ENCODE results near the gene UXS1. TPM values are rescaled to one million over a fixed set of nuclear protein-coding genes. Genes with fewer than 3 reads are reported as not detected.

The UXS1 gene
- total RNA-seq, 1 donor = 22.8 TPM

GRCh38 chr2:106201661-106202060 lies 7.6 kb upstream of the UXS1 start:
- Histone ChIP-seq H3K4me1 (ENCODE audit: insufficient read depth, low read length) (peaks cover 9% of the 10 kb centered on the region), H3K9me3 (ENCODE audit: low read depth, low read length) (no peaks in the 10 kb centered on the region), H4K20me1 (ENCODE audit: insufficient read depth, low read length) (no peaks in the 10 kb centered on the region), H3K4me2 (ENCODE audit: insufficient read depth, low read length) (no peak overlapping the region), H2AFZ (ENCODE audit: low read length) (no peak overlapping the region), H3K36me3 (ENCODE audit: insufficient read depth, low read length) (no peaks in the 10 kb centered on the region), H3K79me2 (ENCODE audit: insufficient read depth, low read length) (no peaks in the 10 kb centered on the region), H3K27me3 (ENCODE audit: insufficient read depth, low read length) (peaks cover 12% of the 10 kb centered on the region), H3K27ac (ENCODE audit: low read depth, low read length) (no peak overlapping the region), H3K4me3 (ENCODE audit: insufficient read depth, low read length) (no peak overlapping the region)
- no peak for TF ChIP-seq CTCF (IDR thresholded peaks at IDR 0.05; ENCODE audit: extremely low read depth, low read depth, low read length)
- no peak for DNase-seq (ENCODE audit: insufficient read length, low spot score, missing footprints)

DNA sequence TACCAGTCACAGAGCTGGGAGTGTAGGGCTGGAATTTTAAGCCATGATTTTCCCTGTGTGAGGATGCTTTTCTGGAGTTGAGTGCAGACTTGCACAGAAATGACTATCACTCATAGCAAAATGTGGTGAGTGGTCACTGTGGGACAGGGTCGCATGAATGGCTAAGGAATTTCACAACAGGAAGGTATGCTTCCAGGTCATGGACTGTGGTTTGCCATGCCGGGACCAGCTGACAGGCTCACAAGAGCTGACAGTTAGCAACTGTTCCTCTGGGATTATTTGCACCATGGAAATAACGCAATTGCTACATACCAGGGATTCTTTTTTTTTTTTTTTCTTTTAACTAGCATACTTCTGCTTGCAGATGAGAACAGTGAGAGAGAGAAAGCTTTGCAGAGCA lies 3.8 kb upstream of the UXS1 start:
- no peak overlapping the region for H2AFZ ChIP-seq (ENCODE audit: low read length)
- H3K27me3 ChIP-seq (ENCODE audit: insufficient read depth, low read length) = peaks cover 12% of the 10 kb centered on the region
- peaks cover 17% of the 10 kb centered on the region for H3K4me1 ChIP-seq (ENCODE audit: insufficient read depth, low read length)
- peak overlapping the region; percentile 1 for H3K4me2 ChIP-seq (ENCODE audit: insufficient read depth, low read length)
- no peaks in the 10 kb centered on the region for H4K20me1 ChIP-seq (ENCODE audit: insufficient read depth, low read length)
- no peaks in the 10 kb centered on the region for H3K36me3 ChIP-seq (ENCODE audit: insufficient read depth, low read length)
- no peak overlapping the region for H3K27ac ChIP-seq (ENCODE audit: low read depth, low read length)
- no peaks in the 10 kb centered on the region for H3K9me3 ChIP-seq (ENCODE audit: low read depth, low read length)
- peaks cover 6% of the 10 kb centered on the region for H3K79me2 ChIP-seq (ENCODE audit: insufficient read depth, low read length)
- no peak overlapping the region for H3K4me3 ChIP-seq (ENCODE audit: insufficient read depth, low read length)
- no peak for TF ChIP-seq CTCF (IDR thresholded peaks at IDR 0.05; ENCODE audit: extremely low read depth, low read depth, low read length)
- no peak for DNase-seq (ENCODE audit: insufficient read length, low spot score, missing footprints)

- no peak for TF ChIP-seq CTCF (IDR thresholded peaks at IDR 0.05; ENCODE audit: extremely low read depth, low read depth, low read length)
- Histone ChIP-seq H3K4me1 (ENCODE audit: insufficient read depth, low read length) (peaks cover 22% of the 10 kb centered on the region), H3K9me3 (ENCODE audit: low read depth, low read length) (no peaks in the 10 kb centered on the region), H3K79me2 (ENCODE audit: insufficient read depth, low read length) (peaks cover 21% of the 10 kb centered on the region), H3K4me3 (ENCODE audit: insufficient read depth, low read length) (no peak overlapping the region), H3K4me2 (ENCODE audit: insufficient read depth, low read length) (no peak overlapping the region), H2AFZ (ENCODE audit: low read length) (no peak overlapping the region), H4K20me1 (ENCODE audit: insufficient read depth, low read length) (peaks cover 5% of the 10 kb centered on the region), H3K27ac (ENCODE audit: low read depth, low read length) (no peak overlapping the region), H3K36me3 (ENCODE audit: insufficient read depth, low read length) (no peaks in the 10 kb centered on the region), H3K27me3 (ENCODE audit: insufficient read depth, low read length) (peaks cover 8% of the 10 kb centered on the region)
- DNase-seq (ENCODE audit: insufficient read length, low spot score, missing footprints) = no peak
Observed at GRCh38 chr2:106195981-106196380, 1.9 kb upstream of the UXS1 start.

DNA sequence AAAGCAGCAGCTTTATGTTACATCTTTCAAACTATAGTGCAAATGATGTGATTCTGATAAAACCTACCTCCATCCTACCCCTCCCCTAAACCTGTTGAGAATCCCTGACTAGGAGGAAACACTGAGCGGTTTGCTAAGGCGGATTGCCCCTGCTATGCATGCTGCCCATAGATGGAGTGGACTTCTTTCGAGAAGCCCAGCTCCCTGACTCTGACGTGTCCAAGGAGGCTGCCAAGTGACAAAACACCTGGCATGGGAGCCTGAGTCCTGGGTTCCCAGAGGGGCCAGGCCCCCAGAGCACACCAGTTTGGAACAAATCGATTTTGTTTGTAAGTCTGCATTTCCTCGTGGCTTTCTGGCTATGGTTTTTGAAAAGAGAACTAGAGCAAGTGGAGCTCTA lies 1.4 kb upstream of the UXS1 start:
- H3K4me2 ChIP-seq (ENCODE audit: insufficient read depth, low read length) = no peak overlapping the region

More for the DNA sequence above, 1.4 kb upstream of the UXS1 start:
- Histone ChIP-seq H3K36me3 (ENCODE audit: insufficient read depth, low read length) (no peaks in the 10 kb centered on the region), H3K79me2 (ENCODE audit: insufficient read depth, low read length) (peaks cover 24% of the 10 kb centered on the region), H3K4me1 (ENCODE audit: insufficient read depth, low read length) (peaks cover 22% of the 10 kb centered on the region), H3K27me3 (ENCODE audit: insufficient read depth, low read length) (peaks cover 3% of the 10 kb centered on the region), H4K20me1 (ENCODE audit: insufficient read depth, low read length) (peaks cover 5% of the 10 kb centered on the region), H3K9me3 (ENCODE audit: low read depth, low read length) (no peaks in the 10 kb centered on the region), H3K4me3 (ENCODE audit: insufficient read depth, low read length) (no peak overlapping the region), H2AFZ (ENCODE audit: low read length) (no peak overlapping the region), H3K27ac (ENCODE audit: low read depth, low read length) (no peak overlapping the region)
- TF ChIP-seq CTCF (IDR thresholded peaks at IDR 0.05; ENCODE audit: extremely low read depth, low read depth, low read length) = no peak
- DNase-seq (ENCODE audit: insufficient read length, low spot score, missing footprints) = no peak
